Heart left ventricle (tissue), 16 donors: Measurements from ENCODE around the gene GADD45B. TPM values are rescaled to one million over a fixed set of nuclear protein-coding genes. Genes with fewer than 3 reads are reported as not detected.
A peak's percentile ranks its signal among the peaks of the same experiment; 100 is the strongest.

ENCODE experiments used
- ATAC-seq, 4 donors: fragments of 200-7000 bp; cut with Tn5 transposase; one replicate each; pipeline ENCODE4 v1.9.1; 2020 to 2022; ENCODE audit warnings: moderate library complexity in 4 of 4, mild to moderate bottlenecking in 3 of 4, moderate number of reproducible peaks in 1 of 4
- DNase-seq, 5 donors: peaks; one replicate each; pipeline ENCODE4 v3.0.0-alpha.2; 2020
- H3K27ac ChIP-seq, 12 donors: fragments of 200-600 bp; sonication (generic) in 4 of 12; one replicate each; pipeline versions ENCODE4 v1.5.0 to v1.8.0; 2016 to 2022; ENCODE audit warnings: mild to moderate bottlenecking in 2 of 12
- H3K27me3 ChIP-seq, 9 donors: fragments of 200-600 bp; sonication (generic) in 2 of 9; one replicate each; pipeline versions ENCODE4 v1.5.1 to v1.8.0; 2016 to 2022; ENCODE audit warnings: mild to moderate bottlenecking in 3 of 9
- H3K36me3 ChIP-seq, 9 donors: fragments of 200-600 bp; sonication (generic) in 2 of 9; one replicate each; pipeline versions ENCODE4 v1.5.0 to v1.8.0; 2018 to 2022; ENCODE audit warnings: mild to moderate bottlenecking in 2 of 9
- H3K4me1 ChIP-seq, 12 donors: fragments of 200-600 bp; sonication (generic) in 4 of 12; one replicate each; pipeline versions ENCODE4 v1.5.0 to v1.8.0; 2016 to 2022; ENCODE audit warnings: mild to moderate bottlenecking in 3 of 12
- H3K4me3 ChIP-seq, 12 donors: fragments of 200-600 bp; sonication (generic) in 4 of 12; one replicate each; pipeline versions ENCODE4 v1.5.0 to v1.8.0; 2017 to 2022; ENCODE audit warnings: mild to moderate bottlenecking in 9 of 12, moderate library complexity in 4 of 12
- H3K9me3 ChIP-seq, 12 donors: fragments of 200-600 bp; sonication (generic) in 4 of 12; one replicate each; pipeline versions ENCODE4 v1.5.0 to v1.8.0; 2016 to 2022; ENCODE audit warnings: mild to moderate bottlenecking in 1 of 12
- CTCF ChIP-seq, 12 donors: fragments of 200-600 bp; sonication (generic) in 4 of 12; IDR thresholded peaks; one replicate each; pipeline versions ENCODE4 v1.5.0 to v1.8.0; 2018 to 2022; ENCODE audit warnings: antibody characterized with exemption in 12 of 12, mild to moderate bottlenecking in 5 of 12
- POLR2A ChIP-seq, 2 donors: fragments of 450-650 bp; IDR thresholded peaks; one replicate each; pipeline ENCODE4 v1.6.1; 2017; ENCODE audit warnings: antibody characterized with exemption in 2 of 2, mild to moderate bottlenecking in 2 of 2, moderate library complexity in 2 of 2
- WGBS, 4 donors: extraction: QIAGEN DNeasy Blood & Tissue Kit in 2 of 4; methylation state at CpG; one replicate each; pipeline versions ENCODE4 v1.1.5 to v1.1.7; 2013 to 2018; 5-methylcytosine and 5-hydroxymethylcytosine counted together
- intact Hi-C, 10 donors: fragments of 100-400 bp; cut with DNase I; formaldehyde crosslinking; loops; one replicate each; pipeline versions ENCODE4 v1.11.1 to v1.14.2; 2022
- polyA plus RNA-seq, 2 donors: library from polyadenylated mRNA; stranded (reverse); fragments of 200-250 nt; gene quantifications; one replicate each; pipeline ENCODE4 v1.2.3, GENCODE V29; 2013
- total RNA-seq, 9 donors: library from RNA; depleted of rRNA in 2 of 9; stranded (reverse); fragments of >200 nt in 2 of 9; fragmentation: NEBNext Ultra II Directional in 3 of 9; extraction: Animal tissue kit (Norgen Biotek cat#: 25700) in 3 of 9; gene quantifications; one replicate each; pipeline versions ENCODE4 v1.1.0 to v1.2.4, GENCODE V29; 2016 to 2023
- donor health status: ischemic (EF 13 %, LVEDD 7.1; RV severe dilation, severe dysfunction).
- donor health status: healthy with polysubstance abuse.
- donor health status: DM: no; HTN: yes; CAD: no.
- donor health status: DM: no; HTN: no; CAD: no.
- donor health status: ischemic (EF 25% LVEDD 6.9; RV normal size, moderate dysfunction).
- donor health status: ischemic (EF 25% LVEDD 5.7; RV mildly dilated, moderate dysfunction).
- donor health status: healthy.
- donor health status: DM: yes; HTN: yes; CAD: no.
- donor health status: ischemic (EF 35%, LVEDD 5.7; RV mildly dilated, moderate dysfunction).
- donor health status: nonischemic (EF 11% LVEDD 7.7; RV severe dilation, severe dysfunction).
- donor health status: DM: yes; HTN: yes; CAD: no.
- donor health status: PGD.
- donor health status: ischemic (EF 29% LVEDD 5.4; RV normal size, mild dysfunction).
- donor health status: nonischemic (EF 23%, LVEDD 6.1; RV moderate dilation, normal function).

GADD45B gene
- total and polyA plus RNA-seq, 11 donors: 20.3 to 155 (median 47.3) TPM

- intact Hi-C loops: loop anchor here in 6 of 10 donors (1.0 to 5.0 kb wide), 5 partner anchors 16 to 65 kb away; no protein-coding TSS in a partner anchor
- TF ChIP-seq CTCF (IDR thresholded peaks at IDR 0.05) (peak in 7 of 12 donors; percentile 8 to 29 (median 19)), POLR2A (IDR thresholded peaks at IDR 0.05) (no peak)
- peaks cover 0 to 14% (median 6%) of the 10 kb centered on the region in 12 donors for H3K9me3 ChIP-seq
- peaks cover 4 to 42% (median 28%) of the 10 kb centered on the region in 12 donors for H3K4me1 ChIP-seq
- WGBS, 4 donors: 6 to 21% (median 9%) methylated on average over 14 to 20 of the region's 20 CpGs
- peaks cover 0 to 14% (median 0%) of the 10 kb centered on the region in 9 donors for H3K36me3 ChIP-seq
- H3K27ac ChIP-seq: peak overlapping the region; percentile 82 to 96 (median 91)
- H3K4me3 ChIP-seq: peak overlapping the region; percentile 60 to 98 (median 88)
- DNase-seq (peak; percentile 42 to 77 (median 55)), ATAC-seq (peak in 2 of 4 donors; percentile 0 to 1)
- H3K27me3 ChIP-seq: no peaks in the 10 kb centered on the region
Measured at GRCh38 chr19:2478278-2478755, 2.4 kb downstream of the GADD45B start.

GRCh38 chr19:2478756-2479555 is 3.0 kb downstream of the GADD45B start:
- Histone ChIP-seq H3K4me3 (peak overlapping the region; percentile 60 to 98 (median 88)), H3K9me3 (peaks cover 0 to 20% (median 10%) of the 10 kb centered on the region in 12 donors), H3K4me1 (peaks cover 4 to 42% (median 28%) of the 10 kb centered on the region in 12 donors), H3K36me3 (peaks cover 0 to 14% (median 0%) of the 10 kb centered on the region in 9 donors), H3K27me3 (no peaks in the 10 kb centered on the region), H3K27ac (peak overlapping the region; percentile 82 to 96 (median 91))
- 10 to 20% (median 13%) methylated on average over 38 to 39 of the region's 39 CpGs for WGBS, 4 donors
- ATAC-seq (peak in 3 of 4 donors; percentile 20 to 50 (median 33)), DNase-seq (peak; percentile 84 to 91 (median 86))
- intact Hi-C loops: loop anchor here in 6 of 10 donors (1.0 to 5.0 kb wide), 5 partner anchors 16 to 64 kb away; no protein-coding TSS in a partner anchor
- TF ChIP-seq POLR2A (IDR thresholded peaks at IDR 0.05): peak in 1 of 2 donors; percentile 23
- TF ChIP-seq CTCF (IDR thresholded peaks at IDR 0.05): no peak

- WGBS, 4 donors: 85 to 95% (median 93%) methylated on average over 15 to 20 of the region's 20 CpGs
- no peaks in the 10 kb centered on the region for H3K27me3 ChIP-seq
- H3K4me3 ChIP-seq: peak overlapping the region in 3 of 12 donors; percentile 90 to 95 (median 95)
- no peak for DNase-seq
- peaks cover 4 to 37% (median 25%) of the 10 kb centered on the region in 12 donors for H3K4me1 ChIP-seq
- peak overlapping the region in 3 of 12 donors; percentile 92 to 96 (median 95) for H3K27ac ChIP-seq
- peaks cover 0 to 21% (median 10%) of the 10 kb centered on the region in 12 donors for H3K9me3 ChIP-seq
- no peak for ATAC-seq
- TF ChIP-seq CTCF (IDR thresholded peaks at IDR 0.05): no peak
- TF ChIP-seq POLR2A (IDR thresholded peaks at IDR 0.05): no peak
- H3K36me3 ChIP-seq: peaks cover 0 to 14% (median 0%) of the 10 kb centered on the region in 9 donors
- intact Hi-C loops: loop anchor here in 5 of 10 donors (2.0 to 5.0 kb wide), 4 partner anchors 15 to 63 kb away; no protein-coding TSS in a partner anchor
Measured at GRCh38 chr19:2479556-2480194, 3.7 kb downstream of the GADD45B start.
